Astrocyte of the spinal cord (primary cell): ENCODE data around the gene ATR.

Experiments
- DNase-seq: peaks from one replicate; pipeline ENCODE4 v3.0.0; 2011; ENCODE audit warnings: low read depth, low spot score
- H3K4me3 ChIP-seq: 2 replicates; pipeline ENCODE4 v1.5.1; 2011; ENCODE audit warnings: low read depth, mild to moderate bottlenecking, low read length, moderate library complexity
- CTCF ChIP-seq: IDR thresholded peaks from 2 replicates; pipeline ENCODE4 v1.5.1; 2012; ENCODE audit warnings: low read depth, mild to moderate bottlenecking, low read length, inconsistent platforms
- in situ Hi-C: cut with HindIII; loops from 2 replicates; pipeline ENCODE4 v1.10.0; 2017; ENCODE audit warnings: low sequenced_read_pairs

The ATR gene

GRCh38 chr3:142536519-142536918 is 42.0 kb downstream of the ATR start:
- no peak for TF ChIP-seq CTCF
- DNase-seq, result no peak
- in situ Hi-C loops, result no loop called here
- H3K4me3 ChIP-seq, result no peak overlapping the region

GRCh38 chr3:142534543-142534942 is 44.0 kb downstream of the ATR start:
- no peak overlapping the region for H3K4me3 ChIP-seq
- no peak for DNase-seq
- no peak for TF ChIP-seq CTCF
- in situ Hi-C loops, result no loop called here

- no peak for DNase-seq
- no peak for TF ChIP-seq CTCF
- H3K4me3 ChIP-seq, result no peak overlapping the region
- in situ Hi-C loops, result no loop called here
These were observed 48.2 kb downstream of the ATR start for GRCh38 chr3:142530296-142530695.

GRCh38 chr3:142523921-142524566 is 54.5 kb downstream of the ATR start:
- H3K4me3 ChIP-seq, result no peak overlapping the region
- no peak for TF ChIP-seq CTCF
- no peak for DNase-seq
- in situ Hi-C loops, result no loop called here

- no peak overlapping the region for H3K4me3 ChIP-seq
- in situ Hi-C loops, result no loop called here
- no peak for TF ChIP-seq CTCF
These were observed 69.5 kb downstream of the ATR start for GRCh38 chr3:142509079-142509478.

GRCh38 chr3:142507241-142507640 is 71.3 kb downstream of the ATR start:
- TF ChIP-seq CTCF, result no peak
- in situ Hi-C loops, result no loop called here
- no peak overlapping the region for H3K4me3 ChIP-seq
- no peak for DNase-seq

More at GRCh38 chr3:142509079-142509478, 69.5 kb downstream of the ATR start:
- no peak for DNase-seq
